AG09309 (cell line): ENCODE measurements around the gene UBR4.
"Not testable (repeated sequence)": the region's sequence is repeated elsewhere in the genome, so short reads cannot be mapped to it uniquely, and the experiment has no call there.

ENCODE experiments used
- DNase-seq: peaks from one replicate; pipeline ENCODE4 v3.0.0-alpha.2; 2010; ENCODE audit warnings: low read depth
- H3K4me3 ChIP-seq: 2 replicates; pipeline ENCODE4 v1.5.1; 2011; ENCODE audit warnings: mild to moderate bottlenecking, low read depth, low read length, moderate library complexity; ENCODE audit not compliant: control insufficient read depth
- CTCF ChIP-seq: IDR thresholded peaks from 2 replicates; pipeline ENCODE4 v1.5.1; 2011; ENCODE audit warnings: mild to moderate bottlenecking, low read depth, low read length, inconsistent platforms; ENCODE audit not compliant: insufficient read depth, control insufficient read depth; ENCODE audit errors: missing control alignments

The UBR4 gene

DNA sequence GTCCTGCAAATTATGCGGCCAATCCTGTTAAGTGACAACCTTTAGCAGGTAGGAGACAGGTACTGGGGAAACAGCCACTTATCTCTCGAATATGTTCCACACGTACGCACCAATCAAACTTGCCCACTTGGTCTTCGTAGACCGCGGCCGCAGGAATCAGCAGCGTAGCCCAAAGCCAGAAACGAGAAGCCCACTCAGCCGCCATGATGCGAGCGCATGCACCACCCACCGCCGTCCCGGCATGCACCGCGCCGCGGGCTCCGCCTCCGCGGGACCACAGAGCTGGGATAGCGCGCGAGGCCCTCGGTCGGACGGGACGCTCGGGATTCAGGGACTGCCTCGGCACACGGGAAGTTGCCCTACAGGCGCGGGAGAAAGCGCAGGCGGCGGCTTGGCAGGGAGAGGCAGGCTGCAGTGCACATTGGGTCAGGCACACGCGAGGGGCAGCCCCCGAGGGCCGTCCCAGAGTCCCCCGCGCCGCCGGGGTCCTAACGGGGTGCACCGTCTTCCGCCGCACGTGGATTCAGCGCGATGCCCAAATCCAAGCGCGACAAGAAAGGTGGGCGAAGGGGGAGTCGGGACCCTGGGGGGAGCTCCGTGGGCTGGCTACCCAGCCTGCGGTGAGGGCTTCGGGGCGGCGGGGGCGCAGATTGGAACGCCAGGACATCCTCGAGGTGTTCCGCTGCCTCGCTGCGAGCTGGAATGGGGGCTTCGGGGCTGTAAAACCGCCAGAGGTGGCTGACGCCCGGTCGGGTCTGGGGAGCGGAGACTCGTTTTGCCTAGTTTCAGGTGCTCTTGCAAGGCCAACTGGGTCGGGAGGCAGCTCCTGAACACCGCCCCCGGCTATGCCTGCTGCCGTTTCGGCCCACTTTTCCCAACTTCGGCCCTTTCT, 41.5 kb upstream of the UBR4 start, which contains the start of the genes EMC1 and MRTO4:
Gene EMC1 (minus strand): TSS at position 220 of the 892 bp plus-strand sequence. CDS start 15 bp downstream, at position 205.
Gene MRTO4 (plus strand): TSS at position 501 of the 892 bp plus-strand sequence. CDS start 31 bp downstream, at position 532.
- no peak for TF ChIP-seq CTCF
- no peak for DNase-seq
- H3K4me3 ChIP-seq = peak within 1 kb of the TSS; percentile 92

- no peak for TF ChIP-seq CTCF
- H3K4me3 ChIP-seq = peak overlapping the region; percentile 92
- no peak for DNase-seq
These were observed 40.7 kb upstream of the UBR4 start for GRCh38 chr1:19250629-19251304.

DNA sequence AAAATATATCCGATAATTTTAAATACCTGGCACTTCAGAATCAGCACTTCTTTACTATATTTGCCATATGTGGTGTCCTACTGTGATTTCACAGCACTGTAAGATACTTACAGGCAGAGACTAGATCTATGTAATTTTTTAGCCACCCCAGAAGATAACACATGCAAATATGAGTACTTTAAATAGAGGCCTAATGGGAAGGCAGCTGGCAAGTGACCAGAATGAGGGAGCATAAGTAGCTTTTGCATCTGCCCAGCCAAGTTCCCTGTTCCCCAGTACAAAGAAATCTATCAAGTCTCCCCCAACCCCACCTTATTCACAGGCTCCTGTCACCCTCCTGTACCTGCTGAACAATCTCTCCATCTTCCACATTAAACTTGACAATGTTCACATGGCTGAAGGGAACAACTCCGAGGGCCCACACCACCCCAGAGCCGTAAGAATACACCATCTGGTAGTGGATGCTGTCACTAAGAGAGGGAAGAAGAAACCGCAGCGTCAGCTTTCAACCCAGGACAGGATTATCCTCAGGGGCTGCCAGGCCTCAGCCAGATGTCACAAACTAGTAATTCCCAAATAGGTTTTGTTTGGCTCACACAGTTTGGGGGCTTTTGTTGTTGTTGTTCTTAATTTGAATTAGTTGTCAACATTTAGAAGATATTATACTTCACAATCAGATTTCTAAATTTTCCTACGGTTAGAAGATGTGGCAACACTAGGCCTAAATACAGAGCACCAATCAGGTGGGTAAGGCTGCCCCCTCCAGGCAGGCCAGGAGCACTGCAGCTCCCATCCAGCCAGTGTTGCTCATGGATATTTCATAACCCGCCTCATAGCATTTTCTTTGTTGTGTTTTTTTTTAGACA, 30.8 kb upstream of the UBR4 start:
- peak; percentile 45 for DNase-seq
- peak; percentile 94 for TF ChIP-seq CTCF
- H3K4me3 ChIP-seq = no peak overlapping the region

- no peak for TF ChIP-seq CTCF
- H3K4me3 ChIP-seq = no peak overlapping the region
- DNase-seq = no peak
These were observed 29.8 kb upstream of the UBR4 start for GRCh38 chr1:19239876-19240275.

- DNase-seq = no peak
- no peak for TF ChIP-seq CTCF
- no peak overlapping the region for H3K4me3 ChIP-seq
These were observed 24.2 kb upstream of the UBR4 start for GRCh38 chr1:19234224-19234623.

DNA sequence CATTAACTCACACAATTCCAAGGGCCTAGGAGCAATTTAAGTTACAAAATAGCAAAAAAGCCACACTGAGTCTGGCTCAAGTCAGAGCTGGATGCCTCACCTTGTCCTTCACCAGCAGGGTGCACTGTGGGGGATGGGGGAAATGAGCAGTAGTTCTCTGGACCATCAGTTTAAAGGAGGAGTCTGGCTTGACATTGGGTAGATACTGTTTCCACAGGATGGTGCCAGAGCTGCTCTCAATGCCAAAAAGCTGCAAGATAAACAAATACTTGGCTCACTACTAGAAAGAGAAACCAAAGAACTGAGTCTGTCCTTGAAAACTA, 22.4 kb upstream of the UBR4 start:
- peak; percentile 16 for TF ChIP-seq CTCF
- no peak overlapping the region for H3K4me3 ChIP-seq
- DNase-seq = no peak

DNA sequence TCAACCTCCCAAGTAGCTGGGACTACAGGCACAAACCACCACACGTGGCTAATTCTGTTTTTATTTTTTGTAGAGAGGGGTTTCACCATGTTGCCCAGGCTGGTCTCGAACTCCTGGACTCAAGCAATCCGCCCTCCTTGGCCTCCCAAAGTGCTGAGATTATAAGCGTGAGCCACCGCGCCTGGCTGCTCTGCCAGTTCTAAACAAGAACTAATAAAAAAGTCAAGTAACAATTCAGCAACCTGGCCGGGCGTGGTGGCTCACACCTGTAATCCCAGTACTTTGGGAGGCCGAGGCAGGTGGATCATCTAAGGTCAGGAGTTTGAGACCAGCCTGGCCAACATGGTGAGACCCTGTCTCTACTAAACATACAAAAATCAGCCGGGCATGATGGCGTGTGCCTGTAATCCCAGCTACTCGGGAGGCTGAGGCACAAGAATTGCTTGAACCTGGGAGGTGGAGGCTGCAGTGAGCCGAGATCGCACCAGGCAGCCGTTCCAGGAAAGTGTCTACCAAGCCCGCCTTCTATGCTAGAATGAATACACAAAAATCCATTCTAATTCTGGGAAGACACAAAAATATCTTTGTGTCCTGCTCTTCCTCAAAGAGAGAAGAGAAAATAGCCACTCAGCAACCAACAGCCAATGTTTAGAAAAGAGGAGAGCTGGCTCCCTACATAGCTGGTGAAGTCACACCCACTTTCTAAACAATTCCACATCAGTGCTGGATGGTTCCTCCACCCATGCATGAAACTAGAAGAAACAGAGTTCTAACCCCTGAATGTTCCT, 21.9 kb upstream of the UBR4 start:
- H3K4me3 ChIP-seq, DNase-seq: not testable (repeated sequence)
